Kidney (tissue), 14 donors: Measurements from ENCODE around the gene IFNL2. TPM values are rescaled to one million over a fixed set of nuclear protein-coding genes. Genes with fewer than 3 reads are reported as not detected.

Source experiments
- DNase-seq, 5 donors: peaks; one replicate each; pipeline ENCODE4 v3.0.0-alpha.2; 2013 to 2020
- FAIRE-seq: peaks from 2 replicates; lab custom pipeline; 2012; peaks lifted over from hg19 to GRCh38; lab: Jason Lieb, UNC
- H3K27ac ChIP-seq, 2 donors: one replicate each; pipeline ENCODE4 v1.7.0; 2013; ENCODE audit warnings: low read depth in 2 of 2, low read length in 2 of 2, inconsistent platforms in 1 of 2
- H3K27me3 ChIP-seq: one replicate; pipeline ENCODE4 v1.7.1; 2013; ENCODE audit warnings: low read length, inconsistent platforms; ENCODE audit not compliant: control insufficient read depth, insufficient read depth
- H3K36me3 ChIP-seq, 3 donors: one replicate each; pipeline versions ENCODE4 v1.7.0 to v1.7.1; 2013; ENCODE audit warnings: low read length in 3 of 3, control low read depth in 1 of 3, inconsistent platforms in 1 of 3; ENCODE audit not compliant: insufficient read depth in 3 of 3, control insufficient read depth in 2 of 3
- H3K4me1 ChIP-seq, 3 donors: one replicate each; pipeline versions ENCODE4 v1.7.0 to v1.7.1; 2013; ENCODE audit warnings: low read length in 3 of 3, inconsistent platforms in 1 of 3, low read depth in 1 of 3; ENCODE audit not compliant: control insufficient read depth in 2 of 3, insufficient read depth in 2 of 3
- H3K4me3 ChIP-seq, 3 donors: one replicate each; pipeline versions ENCODE4 v1.7.0 to v1.8.1; 2013; ENCODE audit warnings: low read length in 3 of 3, control low read depth in 1 of 3, inconsistent platforms in 1 of 3
- H3K9ac ChIP-seq, 3 donors: one replicate each; pipeline versions ENCODE4 v1.7.0 to v1.7.1; 2013; ENCODE audit warnings: low read length in 3 of 3, control low read depth in 1 of 3, inconsistent platforms in 1 of 3
- H3K9me3 ChIP-seq, 3 donors: one replicate each; pipeline versions ENCODE4 v1.7.0 to v1.7.1; 2013; ENCODE audit warnings: low read length in 3 of 3, control low read depth in 1 of 3, inconsistent platforms in 1 of 3; ENCODE audit not compliant: control insufficient read depth in 2 of 3, insufficient read depth in 1 of 3
- intact Hi-C: fragments of 100-400 bp; cut with DNase I; formaldehyde crosslinking; loops from one replicate; pipeline ENCODE4 v1.11.1; 2022
- polyA plus RNA-seq: library from polyadenylated mRNA; stranded (reverse); fragments of 350-450 nt; fragmentation: Illumina TruSeq; extraction: RNeasy Lipid Tissue Mini Kit (QIAGEN cat#74804); gene quantifications from one replicate; pipeline ENCODE4 v1.2.3, GENCODE V29; 2014; ENCODE audit warnings: low read depth, low replicate concordance; ENCODE audit not compliant: insufficient read depth
- total RNA-seq: library from RNA; stranded (reverse); fragmentation: NEBNext Ultra II Directional; extraction: Animal tissue kit (Norgen Biotek cat#: 25700); gene quantifications from one replicate; pipeline ENCODE4 v1.2.1, GENCODE V29; 2021
- TF ChIP-seq, protein P1 (sequence below): IDR thresholded peaks from 3 replicates; pipeline ENCODE4 v1.5.1; 2012; ENCODE audit warnings: mild to moderate bottlenecking, moderate library complexity, borderline replicate concordance; ENCODE audit not compliant: insufficient read depth; ENCODE audit errors: extremely low read depth
- donor health status: control.
- donor health status: control.
- donor health status: control.
- donor health status: control.
- donor health status: control.
- donor health status: DM: yes; HTN: yes; CAD: no.
- donor health status: Normal renal cell carcinoma (clear cell type).

IFNL2 gene
- total and polyA plus RNA-seq, 2 donors from 2014 or later, result not detected

DNA sequence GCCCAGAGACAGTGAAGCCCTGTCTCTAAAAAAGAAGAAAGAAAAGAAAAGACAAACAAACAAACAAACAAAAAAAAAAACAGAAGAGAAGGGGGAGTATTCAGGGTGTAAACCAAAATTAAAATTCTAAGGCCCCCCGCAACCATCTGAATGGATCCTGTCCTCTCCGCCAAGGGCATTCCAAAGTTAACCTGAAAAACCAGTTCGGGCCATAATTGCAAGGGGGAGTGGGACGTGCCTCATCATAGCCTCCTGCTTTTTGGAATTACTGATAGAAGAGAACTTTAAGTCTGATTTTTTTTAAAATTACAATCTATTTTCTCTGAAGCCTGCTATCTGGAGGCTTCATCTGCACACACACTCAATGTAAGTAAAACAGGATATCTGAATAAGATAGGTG, 5.7 kb upstream of the IFNL2 start:
- Histone ChIP-seq H3K36me3 (no peaks in the 10 kb centered on the region), H3K4me1 (no peaks in the 10 kb centered on the region), H3K27me3 (peaks cover 22% of the 10 kb centered on the region), H3K4me3 (no peak overlapping the region), H3K9ac (no peak overlapping the region), H3K9me3 (no peaks in the 10 kb centered on the region), H3K27ac (no peak overlapping the region)
- FAIRE-seq (no peak), DNase-seq (peak in 1 of 5 donors; percentile 31)
- intact Hi-C loops, result no loop called here
- TF ChIP-seq, protein P1, sequence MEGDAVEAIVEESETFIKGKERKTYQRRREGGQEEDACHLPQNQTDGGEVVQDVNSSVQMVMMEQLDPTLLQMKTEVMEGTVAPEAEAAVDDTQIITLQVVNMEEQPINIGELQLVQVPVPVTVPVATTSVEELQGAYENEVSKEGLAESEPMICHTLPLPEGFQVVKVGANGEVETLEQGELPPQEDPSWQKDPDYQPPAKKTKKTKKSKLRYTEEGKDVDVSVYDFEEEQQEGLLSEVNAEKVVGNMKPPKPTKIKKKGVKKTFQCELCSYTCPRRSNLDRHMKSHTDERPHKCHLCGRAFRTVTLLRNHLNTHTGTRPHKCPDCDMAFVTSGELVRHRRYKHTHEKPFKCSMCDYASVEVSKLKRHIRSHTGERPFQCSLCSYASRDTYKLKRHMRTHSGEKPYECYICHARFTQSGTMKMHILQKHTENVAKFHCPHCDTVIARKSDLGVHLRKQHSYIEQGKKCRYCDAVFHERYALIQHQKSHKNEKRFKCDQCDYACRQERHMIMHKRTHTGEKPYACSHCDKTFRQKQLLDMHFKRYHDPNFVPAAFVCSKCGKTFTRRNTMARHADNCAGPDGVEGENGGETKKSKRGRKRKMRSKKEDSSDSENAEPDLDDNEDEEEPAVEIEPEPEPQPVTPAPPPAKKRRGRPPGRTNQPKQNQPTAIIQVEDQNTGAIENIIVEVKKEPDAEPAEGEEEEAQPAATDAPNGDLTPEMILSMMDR, result no peak

GRCh38 chr19:39263912-39264305, 4.3 kb upstream of the IFNL2 start:
- peak in 2 of 5 donors; percentile 18 to 45 for DNase-seq
- Histone ChIP-seq H3K9me3 (no peaks in the 10 kb centered on the region), H3K4me3 (no peak overlapping the region), H3K36me3 (no peaks in the 10 kb centered on the region), H3K27me3 (peaks cover 22% of the 10 kb centered on the region), H3K9ac (no peak overlapping the region), H3K4me1 (no peaks in the 10 kb centered on the region), H3K27ac (no peak overlapping the region)
- no peak for FAIRE-seq
- intact Hi-C loops, result no loop called here
- TF ChIP-seq, protein P1, result no peak

DNA sequence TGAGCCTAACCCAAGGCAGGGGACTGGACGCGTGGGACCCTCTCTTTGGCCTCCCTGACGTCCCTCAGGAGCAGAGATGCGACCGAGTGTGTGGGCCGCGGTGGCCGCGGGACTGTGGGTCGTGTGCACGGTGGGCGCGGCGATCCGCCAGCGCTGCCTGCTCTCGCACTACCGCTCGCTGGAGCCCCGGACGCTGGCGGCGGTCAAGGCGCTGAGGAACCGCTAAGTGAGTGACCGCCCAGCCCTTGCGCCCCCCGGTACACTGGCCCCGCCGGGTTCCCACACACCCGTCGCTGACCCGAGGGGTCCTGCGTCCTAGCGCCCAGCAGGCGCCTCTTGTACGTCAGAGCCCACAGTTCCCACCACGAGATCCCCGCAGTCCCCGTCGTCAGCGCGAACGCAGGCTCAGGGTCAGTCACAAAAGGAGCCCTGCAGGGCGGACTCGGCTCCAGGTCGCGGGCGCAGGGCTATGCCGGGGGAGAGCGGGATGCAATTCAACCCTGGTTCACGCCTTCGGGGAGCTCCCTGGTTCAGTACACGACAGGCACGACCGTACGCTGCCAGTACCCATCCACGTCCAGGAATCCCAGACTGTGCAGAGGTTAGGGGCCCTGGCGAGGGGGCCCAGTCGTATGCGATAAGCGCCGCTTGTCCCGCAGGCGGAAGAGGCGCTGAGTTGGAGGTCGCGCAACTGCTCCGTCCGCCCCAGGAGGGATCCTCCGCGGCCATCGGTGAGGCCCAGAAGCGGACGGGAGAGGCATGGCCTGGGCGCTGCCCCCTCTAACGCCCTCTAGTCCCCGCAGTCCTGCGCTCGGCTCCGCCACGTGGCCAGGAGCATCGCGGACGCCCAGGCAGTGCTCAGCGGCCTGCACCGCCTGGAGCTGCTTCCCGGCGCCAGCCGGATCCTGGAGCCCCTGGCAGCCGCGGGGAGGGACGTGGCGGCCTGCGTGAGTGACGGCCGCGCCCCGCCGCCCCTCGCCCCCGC, 3.6 kb upstream of the IFNL2 start:
- H3K9ac ChIP-seq, result no peak overlapping the region
- H3K27me3 ChIP-seq, result peaks cover 22% of the 10 kb centered on the region
- H3K36me3 ChIP-seq, result no peaks in the 10 kb centered on the region
- no peak for FAIRE-seq
- H3K4me3 ChIP-seq, result no peak overlapping the region
- H3K4me1 ChIP-seq, result no peaks in the 10 kb centered on the region
- TF ChIP-seq, protein P1, result no peak
- intact Hi-C loops, result no loop called here
- H3K27ac ChIP-seq, result no peak overlapping the region
- peak; percentile 53 to 74 (median 59) for DNase-seq
- no peaks in the 10 kb centered on the region for H3K9me3 ChIP-seq
